ENCODE results near the gene MYBPH.

GRCh38 chr1:203172184-203173010, 3.2 kb downstream of the MYBPH start:
- no peak for TF ChIP-seq MXI1 (conservative IDR thresholded peaks at IDR 0.05; ENCODE audit: poor library complexity, severe bottlenecking)
- TF ChIP-seq CTCF (IDR thresholded peaks at IDR 0.05; ENCODE audit: poor library complexity, severe bottlenecking), result no peak
- TF ChIP-seq RAD21 (conservative IDR thresholded peaks at IDR 0.05), result no peak
- no peak for TF ChIP-seq EP300 (conservative IDR thresholded peaks at IDR 0.05; ENCODE audit: poor library complexity, severe bottlenecking)
- no peak for TF ChIP-seq POLR2AphosphoS5 (IDR thresholded peaks at IDR 0.05)

All from neural cell (in vitro differentiated cells).